IMR-90 (cell line): Measurements from ENCODE around the gene PTGES2. TPM values are rescaled to one million over a fixed set of nuclear protein-coding genes. Genes with fewer than 3 reads are reported as not detected.

Source experiments
- ATAC-seq: fragments of 200-7000 bp; cut with Tn5 transposase; 2 replicates; pipeline ENCODE4 v1.9.1; 2020; ENCODE audit warnings: low read depth, mild to moderate bottlenecking, moderate library complexity
- BruUV-seq: library from RNA; stranded (reverse); fragments of 400-500 nt; replicated peaks from 2 replicates; lab custom pipeline; 2021; lab: Mats Ljungman, UMichigan
- CTCF ChIA-PET: fragments of 300-600 bp; formaldehyde crosslinking; extraction: SDS; loops from one replicate; lab custom pipeline; 2021; ENCODE audit warnings: antibody characterized with exemption; lab: Yijun Ruan, JAX
- POLR2A ChIA-PET: fragments of 300-600 bp; sonication (Branson Sonifier 250); formaldehyde crosslinking; loops from one replicate; lab custom pipeline; 2022; ENCODE audit warnings: antibody characterized with exemption; ENCODE audit not compliant: unreplicated experiment; lab: Charles Lee
- DNase-seq: peaks from one replicate; pipeline ENCODE4 v3.0.0; 2013
- H2AFZ ChIP-seq: replicated peaks from 2 replicates; pipeline ENCODE3; 2013; ENCODE audit warnings: low read length, mild to moderate bottlenecking; ENCODE audit not compliant: poor library complexity
- H2AK5ac ChIP-seq: 2 replicates; pipeline ENCODE4 v1.6.1; 2013; ENCODE audit warnings: low read depth, low read length, inconsistent platforms
- H2AK9ac ChIP-seq: replicated peaks from 2 replicates; pipeline ENCODE3; 2013; ENCODE audit warnings: mild to moderate bottlenecking, low read depth, low read length, moderate library complexity; ENCODE audit not compliant: poor library complexity
- H2BK120ac ChIP-seq: 2 replicates; pipeline ENCODE4 v1.6.1; 2013; ENCODE audit warnings: low read depth, low read length, inconsistent platforms
- H2BK15ac ChIP-seq: 3 replicates; pipeline ENCODE4 v1.6.1; 2013; ENCODE audit warnings: low read depth, low read length, inconsistent platforms
- H2BK20ac ChIP-seq: 2 replicates; pipeline ENCODE4 v1.6.1; 2013; ENCODE audit warnings: low read depth, mild to moderate bottlenecking, inconsistent platforms, low read length, moderate library complexity
- H2BK5ac ChIP-seq: 2 replicates; pipeline ENCODE4 v1.6.1; 2013; ENCODE audit warnings: mild to moderate bottlenecking, low read depth, low read length, inconsistent platforms; ENCODE audit not compliant: poor library complexity, severe bottlenecking
- H3K14ac ChIP-seq: replicated peaks from 2 replicates; pipeline ENCODE4 v1.6.1; 2013; ENCODE audit warnings: low read depth, low read length, inconsistent platforms
- H3K18ac ChIP-seq: 2 replicates; pipeline ENCODE4 v1.6.1; 2013; ENCODE audit warnings: low read depth, low read length, control low read depth
- H3K23ac ChIP-seq: 2 replicates; pipeline ENCODE4 v1.6.1; 2013; ENCODE audit warnings: low read depth, low read length, inconsistent platforms
- H3K27ac ChIP-seq: 2 replicates; pipeline ENCODE4 v1.5.1; 2013; ENCODE audit warnings: mild to moderate bottlenecking, control low read depth, low read length; ENCODE audit not compliant: insufficient read depth
- H3K27me3 ChIP-seq: 2 replicates; pipeline ENCODE4 v1.6.1; 2013; ENCODE audit warnings: low read length; ENCODE audit not compliant: control insufficient read depth, insufficient read depth
- H3K36me3 ChIP-seq: 2 replicates; pipeline ENCODE4 v1.6.1; 2013; ENCODE audit warnings: low read length, mixed read lengths; ENCODE audit not compliant: control insufficient read depth, insufficient read depth
- H3K4ac ChIP-seq: 2 replicates; pipeline ENCODE4 v1.6.1; 2013; ENCODE audit warnings: low read depth, low read length, inconsistent platforms
- H3K4me1 ChIP-seq: 2 replicates; pipeline ENCODE4 v1.6.1; 2013; ENCODE audit warnings: low read length, mixed read lengths; ENCODE audit not compliant: control insufficient read depth, insufficient read depth
- H3K4me2 ChIP-seq: 2 replicates; pipeline ENCODE4 v1.6.1; 2013; ENCODE audit warnings: low read depth, mild to moderate bottlenecking, control low read depth, low read length, moderate library complexity
- H3K4me3 ChIP-seq: 2 replicates; pipeline ENCODE4 v1.5.1; 2013; ENCODE audit warnings: low read depth, mild to moderate bottlenecking, control low read depth, low read length, moderate library complexity; ENCODE audit not compliant: insufficient read depth
- H3K56ac ChIP-seq: 2 replicates; pipeline ENCODE4 v1.6.1; 2013; ENCODE audit warnings: low read length, inconsistent platforms; ENCODE audit not compliant: insufficient read depth; ENCODE audit errors: extremely low read depth
- H3K79me1 ChIP-seq, 2 experiments: 2 replicates each; pipeline ENCODE4 v1.6.1; 2013; ENCODE audit warnings: low read length in 2 of 2, inconsistent platforms in 1 of 2, low read depth in 1 of 2
- H3K9ac ChIP-seq: 2 replicates; pipeline ENCODE4 v1.6.1; 2013; ENCODE audit warnings: low read depth, low read length, control low read depth
- H3K9me1 ChIP-seq: 2 replicates; pipeline ENCODE4 v1.6.1; 2013; ENCODE audit warnings: low read length, inconsistent platforms; ENCODE audit not compliant: insufficient read depth
- H3K9me3 ChIP-seq: 2 replicates; pipeline ENCODE4 v1.6.1; 2013; ENCODE audit warnings: low read length; ENCODE audit not compliant: control insufficient read depth, insufficient read depth
- H4K20me1 ChIP-seq: 2 replicates; pipeline ENCODE4 v1.6.1; 2013; ENCODE audit warnings: low read length, inconsistent platforms; ENCODE audit not compliant: insufficient read depth
- H4K5ac ChIP-seq: 2 replicates; pipeline ENCODE4 v1.6.1; 2013; ENCODE audit warnings: mild to moderate bottlenecking, low read depth, low read length, control low read depth
- H4K8ac ChIP-seq, 2 experiments: 2 replicates each; pipeline ENCODE4 v1.6.1; 2013; ENCODE audit warnings: low read depth in 2 of 2, low read length in 2 of 2, control low read depth in 1 of 2, inconsistent platforms in 1 of 2
- H4K91ac ChIP-seq: 2 replicates; pipeline ENCODE4 v1.6.1; 2013; ENCODE audit warnings: low read depth, low read length, inconsistent platforms; ENCODE audit not compliant: insufficient read depth
- FOS ChIP-seq: fragments of 150-350 bp; IDR thresholded peaks from 2 replicates; pipeline ENCODE4 v1.6.1; 2016; ENCODE audit warnings: low read depth, low read length
- POLR2A ChIP-seq: IDR thresholded peaks from 2 replicates; pipeline ENCODE4 v1.6.1; 2012; ENCODE audit warnings: mild to moderate bottlenecking, low read depth, low read length
- SMC3 ChIP-seq: fragments of 150-350 bp; IDR thresholded peaks from 2 replicates; pipeline ENCODE4 v1.6.1; 2016; ENCODE audit warnings: low read depth, mild to moderate bottlenecking, antibody characterized with exemption, low read length, moderate library complexity
- WGBS, 2 experiments: methylation state at CpG; one replicate each; pipeline versions ENCODE4 v1.1.5 to v1.1.7; 2013; ENCODE audit warnings: missing lambda C conversion rate in 2 of 2; ENCODE audit not compliant: insufficient read length in 1 of 2; ENCODE audit errors: extremely low coverage in 2 of 2; 5-methylcytosine and 5-hydroxymethylcytosine counted together
- dilution Hi-C: fragments of 300-500 bp; cut with HindIII; formaldehyde crosslinking; loops from one replicate; pipeline ENCODE4 v1.14.3; 2018; ENCODE audit warnings: low sequenced_read_pairs; ENCODE audit not compliant: unreplicated experiment
- in situ Hi-C: fragments of 300-500 bp; cut with MboI; formaldehyde crosslinking; loops from 3 replicates; pipeline ENCODE4 v1.14.3; 2019; ENCODE audit warnings: low sequenced_read_pairs, inconsistent platforms, mixed read lengths
- intact Hi-C: fragments of 100-400 bp; cut with micrococcal nuclease; formaldehyde crosslinking; loops from 2 replicates; pipeline ENCODE4 v1.10.0; 2022
- polyA plus RNA-seq, 3 experiments: library from polyadenylated mRNA; depleted of rRNA; stranded (reverse); fragments of >200 nt; gene quantifications; 2 replicates each; pipeline ENCODE4 v1.2.3, GENCODE V29; 2012; ENCODE audit warnings: low replicate concordance in 1 of 3
- total RNA-seq: library from RNA; depleted of rRNA; stranded (reverse); fragments of >200 nt; gene quantifications from 2 replicates; pipeline ENCODE4 v1.2.3, GENCODE V29; 2012; rRNA removed
- TF ChIP-seq, protein P1 (sequence below): fragments of 150-350 bp; IDR thresholded peaks from 2 replicates; pipeline ENCODE4 v1.6.1; 2016; ENCODE audit warnings: low read depth, mild to moderate bottlenecking, low read length, moderate library complexity, borderline replicate concordance

PTGES2 gene
- total and polyA plus RNA-seq, 2 of the 4 experiments (the other 2 are of a cell fraction), result 100 to 107 TPM

DNA sequence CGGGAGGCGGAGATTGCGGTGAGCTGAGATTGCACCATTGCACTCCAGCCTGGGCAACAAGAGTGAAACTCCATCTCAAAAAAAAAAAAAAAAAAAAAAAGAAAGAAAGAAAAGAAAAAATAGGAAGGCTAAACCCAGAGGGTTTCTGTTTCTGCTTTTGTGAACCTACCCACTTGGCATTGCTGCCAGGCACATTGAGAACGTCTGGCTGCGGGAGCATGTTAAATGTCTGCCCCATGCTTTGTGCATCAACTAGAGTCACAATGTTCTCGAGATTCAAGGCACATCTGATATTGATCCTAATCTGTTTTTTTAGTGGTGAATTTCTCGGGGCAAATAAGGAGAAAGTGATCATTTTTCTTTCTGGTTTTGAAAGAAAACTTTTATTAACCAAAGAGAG lies 56.7 kb downstream of the PTGES2 start:
- intact Hi-C loops (no loop called here), dilution Hi-C loops (no loop called here), in situ Hi-C loops (no loop called here)
- Histone ChIP-seq H2AFZ (no peak overlapping the region), H3K9ac (no peak overlapping the region), H3K4me2 (no peak overlapping the region), H3K36me3 (no peaks in the 10 kb centered on the region), H3K4me1 (peaks cover 23% of the 10 kb centered on the region), H3K4me3 (no peak overlapping the region), H2AK5ac (peak overlapping the region; percentile 85; the same call in 1 of the 2 replicates), H4K5ac (no peak overlapping the region), H2BK5ac (peak overlapping the region; percentile 53), H3K9me1 (peaks cover 6% of the 10 kb centered on the region; the same call in 1 of the 2 replicates), H4K20me1 (no peaks in the 10 kb centered on the region; the same call in 1 of the 2 replicates), H2BK120ac (no peak overlapping the region), H3K9me3 (no peaks in the 10 kb centered on the region), H3K4ac (peak overlapping the region; percentile 20), H4K91ac (no peak overlapping the region), H3K18ac (no peak overlapping the region; the same call in 1 of the 2 replicates), H3K23ac (peak overlapping the region; percentile 50; the same call in 1 of the 2 replicates), H3K14ac (0 out of 2 replicates have a peak overlapping the region, but pooled peaks have one; percentile 23), H3K27me3 (no peaks in the 10 kb centered on the region), H2AK9ac (no peak overlapping the region), H3K79me1 (peaks cover 21 to 58% of the 10 kb centered on the region in 2 experiments), H2BK15ac (peak overlapping the region; percentile 61; the same call in 1 of the 3 replicates), H4K8ac (no peak overlapping the region; a peak in 1 of 4 replicates), H2BK20ac (no peak overlapping the region), H3K27ac (no peak overlapping the region; the same call in 1 of the 2 replicates), H3K56ac (no peak overlapping the region)
- CTCF ChIA-PET, result no interaction called here
- WGBS, 2 experiments, result no CpG with 5 or more reads among the region's 7 CpGs
- BruUV-seq, result no TSS peak
- no peak for ATAC-seq
- no peak for TF ChIP-seq SMC3
- TF ChIP-seq FOS, result no peak
- TF ChIP-seq, protein P1, sequence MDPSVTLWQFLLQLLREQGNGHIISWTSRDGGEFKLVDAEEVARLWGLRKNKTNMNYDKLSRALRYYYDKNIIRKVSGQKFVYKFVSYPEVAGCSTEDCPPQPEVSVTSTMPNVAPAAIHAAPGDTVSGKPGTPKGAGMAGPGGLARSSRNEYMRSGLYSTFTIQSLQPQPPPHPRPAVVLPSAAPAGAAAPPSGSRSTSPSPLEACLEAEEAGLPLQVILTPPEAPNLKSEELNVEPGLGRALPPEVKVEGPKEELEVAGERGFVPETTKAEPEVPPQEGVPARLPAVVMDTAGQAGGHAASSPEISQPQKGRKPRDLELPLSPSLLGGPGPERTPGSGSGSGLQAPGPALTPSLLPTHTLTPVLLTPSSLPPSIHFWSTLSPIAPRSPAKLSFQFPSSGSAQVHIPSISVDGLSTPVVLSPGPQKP, result no peak
- no peak for TF ChIP-seq POLR2A
- POLR2A ChIA-PET, result no interaction called here
- DNase-seq, result no peak

Other genes starting within 250 kb of the PTGES2 start
- gene ST6GALNAC6, start 228.1 kb downstream of the PTGES2 start, total RNA-seq, result 35.3 and 35.7 TPM in 2 replicates
- gene ST6GALNAC6, start 228.1 kb downstream of the PTGES2 start, polyA plus RNA-seq (2012; rRNA removed), result 47.6 and 48.6 TPM in 2 replicates
- gene ST6GALNAC4, start 210.7 kb downstream of the PTGES2 start, total RNA-seq, result 11.9 and 12.5 TPM in 2 replicates
- 32.9 and 42.2 TPM in 2 replicates for gene ST6GALNAC4, start 210.7 kb downstream of the PTGES2 start, polyA plus RNA-seq (2012; rRNA removed)
- 0.28 and 0.36 TPM in 2 replicates for gene PIP5KL1, start 197.0 kb downstream of the PTGES2 start, total RNA-seq
- gene PIP5KL1, start 197.0 kb downstream of the PTGES2 start, polyA plus RNA-seq (2012; rRNA removed), result 2.7 and 3.6 TPM in 2 replicates
- 10.8 TPM in 2 replicates for gene DPM2, start 189.9 kb downstream of the PTGES2 start, total RNA-seq
- 60.6 and 60.9 TPM in 2 replicates for gene DPM2, start 189.9 kb downstream of the PTGES2 start, polyA plus RNA-seq (2012; rRNA removed)
- 1.1 TPM in 2 replicates for gene EEIG1, start 146.7 kb downstream of the PTGES2 start, total RNA-seq
- 17.5 and 23.2 TPM in 2 replicates for gene EEIG1, start 146.7 kb downstream of the PTGES2 start, polyA plus RNA-seq (2012; rRNA removed)
- 8.3 and 9.7 TPM in 2 replicates for gene NAIF1, start 60.4 kb downstream of the PTGES2 start, total RNA-seq
- 10.1 and 10.4 TPM in 2 replicates for gene NAIF1, start 60.4 kb downstream of the PTGES2 start, polyA plus RNA-seq (2012; rRNA removed)
- gene SLC25A25, start 59.5 kb downstream of the PTGES2 start, total RNA-seq, result 17.9 and 20.3 TPM in 2 replicates
- gene SLC25A25, start 59.5 kb downstream of the PTGES2 start, polyA plus RNA-seq (2012; rRNA removed), result 14.0 and 19.1 TPM in 2 replicates
- gene LCN2, start 21.7 kb upstream of the PTGES2 start, total RNA-seq, result not detected in 2 replicates
- not detected in 2 replicates for gene LCN2, start 21.7 kb upstream of the PTGES2 start, polyA plus RNA-seq (2012; rRNA removed)
- 25.1 and 27.5 TPM in 2 replicates for gene BBLN, start 32.5 kb upstream of the PTGES2 start, total RNA-seq
- 103 and 146 TPM in 2 replicates for gene BBLN, start 32.5 kb upstream of the PTGES2 start, polyA plus RNA-seq (2012; rRNA removed)
- 13.8 and 20.6 TPM in 2 replicates for gene CIZ1, start 63.8 kb upstream of the PTGES2 start, total RNA-seq
- gene CIZ1, start 63.8 kb upstream of the PTGES2 start, polyA plus RNA-seq (2012; rRNA removed), result 51.9 and 54.4 TPM in 2 replicates
- gene DNM1, start 75.7 kb upstream of the PTGES2 start, total RNA-seq, result 11.4 and 13.6 TPM in 2 replicates
- 17.7 and 19.3 TPM in 2 replicates for gene DNM1, start 75.7 kb upstream of the PTGES2 start, polyA plus RNA-seq (2012; rRNA removed)
- gene GOLGA2, start 148.3 kb upstream of the PTGES2 start, total RNA-seq, result 118 TPM in 2 replicates
- 124 and 146 TPM in 2 replicates for gene GOLGA2, start 148.3 kb upstream of the PTGES2 start, polyA plus RNA-seq (2012; rRNA removed)
- 37.5 and 38.9 TPM in 2 replicates for gene SWI5, start 148.5 kb upstream of the PTGES2 start, total RNA-seq
- gene SWI5, start 148.5 kb upstream of the PTGES2 start, polyA plus RNA-seq (2012; rRNA removed), result 93.5 and 99.7 TPM in 2 replicates
- 16.7 and 21.3 TPM in 2 replicates for gene TRUB2, start 194.7 kb upstream of the PTGES2 start, total RNA-seq
- gene TRUB2, start 194.7 kb upstream of the PTGES2 start, polyA plus RNA-seq (2012; rRNA removed), result 17.4 and 18.0 TPM in 2 replicates
- gene COQ4, start 195.1 kb upstream of the PTGES2 start, total RNA-seq, result 20.0 and 20.1 TPM in 2 replicates
- gene COQ4, start 195.1 kb upstream of the PTGES2 start, polyA plus RNA-seq (2012; rRNA removed), result 40.7 and 41.4 TPM in 2 replicates
- gene SLC27A4, start 212.8 kb upstream of the PTGES2 start, total RNA-seq, result 9.2 and 9.7 TPM in 2 replicates
- 13.7 and 14.8 TPM in 2 replicates for gene SLC27A4, start 212.8 kb upstream of the PTGES2 start, polyA plus RNA-seq (2012; rRNA removed)
- gene URM1, start 243.6 kb upstream of the PTGES2 start, total RNA-seq, result 20.6 and 33.2 TPM in 2 replicates
- 66.9 and 75.6 TPM in 2 replicates for gene URM1, start 243.6 kb upstream of the PTGES2 start, polyA plus RNA-seq (2012; rRNA removed)